ENCODE measurements around the gene BEX2.

DNA sequence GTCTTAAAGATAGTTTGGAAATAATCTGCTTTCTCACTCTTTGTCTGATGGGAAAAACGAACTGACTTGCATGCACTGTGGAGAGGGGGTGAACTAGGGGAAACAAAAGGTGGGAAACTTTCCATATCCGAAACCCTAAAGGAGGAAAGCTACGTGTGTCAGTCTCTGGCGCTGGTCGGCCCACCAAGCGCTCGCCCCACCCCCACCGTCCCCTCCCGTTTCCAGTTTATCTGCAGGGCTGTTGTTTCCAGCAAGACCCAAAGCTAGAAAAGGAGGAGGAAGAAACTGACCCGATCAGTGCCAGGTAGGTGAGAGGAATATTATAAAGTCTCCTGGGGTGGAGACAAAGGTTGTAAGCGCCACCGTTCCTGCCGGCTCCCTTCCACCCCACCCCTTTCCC lies 46.1 kb upstream of the BEX2 start:
- no peak for TF ChIP-seq CTCF (IDR thresholded peaks at IDR 0.05)
- no peak for TF ChIP-seq ZFX (IDR thresholded peaks at IDR 0.05; ENCODE audit: borderline replicate concordance)

Measured in 22Rv1 (cell line).